Activated naive CD4-positive, alpha-beta T cell treated with anti-CD3 and anti-CD28 coated beads, Interleukin-2, amount 50 U/mL, for 72 hours (primary cell): ENCODE results near the gene ENAH. TPM values are rescaled to one million over a fixed set of nuclear protein-coding genes. Genes with fewer than 3 reads are reported as not detected.

Experiments
- ATAC-seq, 2 donors: fragments of 150-1000 bp; cut with Tn5 transposase; 2 replicates each; pipeline ENCODE4 v1.10.0; 2021; ENCODE audit warnings: mild to moderate bottlenecking in 2 of 2, moderate library complexity in 2 of 2
- DNase-seq, 2 donors: peaks; one replicate each; pipeline ENCODE4 v3.0.0; 2021 to 2022; ENCODE audit warnings: low spot score in 2 of 2
- H3K27ac Mint-ChIP-seq, 2 donors: one replicate each; pipeline ENCODE4 v1.8.0; 2022; ENCODE audit warnings: mild to moderate bottlenecking in 2 of 2, mixed read lengths in 2 of 2
- H3K36me3 Mint-ChIP-seq, 2 donors: one replicate each; pipeline ENCODE4 v1.8.0; 2022; ENCODE audit warnings: mixed read lengths in 2 of 2
- H3K9me3 Mint-ChIP-seq, 2 donors: one replicate each; pipeline ENCODE4 v1.8.0; 2022; ENCODE audit warnings: mixed read lengths in 2 of 2
- total RNA-seq, 2 donors: library from RNA; stranded (reverse); gene quantifications; one replicate each; pipeline ENCODE4 v1.2.3, GENCODE V29; 2022

ENAH gene
- total RNA-seq, 2 donors from 2014 or later = 0.09 to 0.89 TPM

GRCh38 chr1:225471109-225471452 is 181.8 kb downstream of the ENAH start:
- Mint-ChIP-seq H3K36me3 (no peaks in the 10 kb centered on the region), H3K27ac (no peak overlapping the region), H3K9me3 (no peaks in the 10 kb centered on the region)
- DNase-seq = no peak
- no peak for ATAC-seq

DNA sequence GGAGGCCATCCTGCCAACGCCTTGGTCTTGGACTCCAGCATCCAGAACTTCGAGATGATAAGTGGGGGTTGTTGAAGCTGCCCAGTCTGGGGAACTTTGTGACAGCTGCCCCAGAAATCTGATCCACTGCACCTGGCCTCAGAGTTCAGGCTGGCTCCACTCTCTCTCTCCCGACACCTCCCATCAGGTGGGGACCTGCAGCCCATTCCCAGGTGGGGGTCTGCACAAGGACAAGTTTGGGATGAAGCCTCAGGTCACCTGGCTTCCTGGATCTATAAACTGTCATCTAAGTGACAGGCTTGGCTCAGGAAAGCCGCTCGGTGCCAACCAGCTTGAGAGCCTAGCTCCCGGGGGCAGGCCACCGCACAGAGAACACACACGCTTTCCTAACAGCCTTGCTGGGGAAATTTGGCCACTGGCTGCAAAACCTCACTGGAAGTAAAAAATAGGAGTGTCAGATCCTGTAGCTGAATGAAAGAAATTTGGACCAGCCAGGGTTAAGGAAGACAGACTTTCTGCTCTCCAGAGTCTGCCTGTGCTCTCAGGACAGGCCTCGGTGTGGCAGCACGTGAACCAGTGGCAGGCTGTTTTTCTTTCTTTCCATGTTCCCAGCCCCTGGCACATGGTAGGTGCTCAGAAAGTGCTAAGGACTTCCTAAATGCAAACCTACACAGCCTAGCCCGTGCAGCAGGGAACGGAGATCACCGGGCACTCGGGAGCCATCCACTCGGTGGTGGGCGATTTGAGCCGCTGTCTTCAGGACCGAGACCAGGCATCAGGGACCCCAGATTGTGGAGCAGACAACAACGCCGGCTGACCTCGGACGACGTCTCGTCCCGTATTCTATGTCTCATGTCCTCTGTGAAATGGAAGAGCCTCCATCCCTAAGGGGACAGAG is 182.5 kb downstream of the ENAH start:
- H3K27ac Mint-ChIP-seq = no peak overlapping the region
- H3K9me3 Mint-ChIP-seq = no peaks in the 10 kb centered on the region
- ATAC-seq (no peak), DNase-seq (no peak)
- no peaks in the 10 kb centered on the region for H3K36me3 Mint-ChIP-seq

DNA sequence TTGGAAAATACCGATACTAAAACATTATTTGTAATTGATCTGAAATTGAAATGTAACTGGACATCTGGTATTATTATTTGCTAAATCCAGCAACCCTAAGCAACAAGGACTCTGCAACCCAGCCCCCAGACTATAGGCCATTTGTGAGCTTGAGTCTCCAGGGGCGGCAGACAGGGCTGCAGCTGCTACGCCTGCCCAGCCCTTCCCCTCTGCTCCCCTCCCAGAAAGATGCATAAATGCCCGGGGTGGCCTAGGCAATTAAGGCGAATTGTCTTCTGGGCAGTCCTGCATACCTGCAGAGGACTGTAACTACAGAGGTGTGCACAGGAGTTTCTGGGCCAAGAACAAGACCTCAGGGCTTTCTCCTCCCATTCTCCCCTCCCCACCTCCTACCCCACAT is 183.9 kb downstream of the ENAH start:
- Mint-ChIP-seq H3K27ac (peak overlapping the region in 1 of 2 donors; percentile 98), H3K9me3 (no peaks in the 10 kb centered on the region), H3K36me3 (no peaks in the 10 kb centered on the region)
- no peak for ATAC-seq
- DNase-seq = no peak

DNA sequence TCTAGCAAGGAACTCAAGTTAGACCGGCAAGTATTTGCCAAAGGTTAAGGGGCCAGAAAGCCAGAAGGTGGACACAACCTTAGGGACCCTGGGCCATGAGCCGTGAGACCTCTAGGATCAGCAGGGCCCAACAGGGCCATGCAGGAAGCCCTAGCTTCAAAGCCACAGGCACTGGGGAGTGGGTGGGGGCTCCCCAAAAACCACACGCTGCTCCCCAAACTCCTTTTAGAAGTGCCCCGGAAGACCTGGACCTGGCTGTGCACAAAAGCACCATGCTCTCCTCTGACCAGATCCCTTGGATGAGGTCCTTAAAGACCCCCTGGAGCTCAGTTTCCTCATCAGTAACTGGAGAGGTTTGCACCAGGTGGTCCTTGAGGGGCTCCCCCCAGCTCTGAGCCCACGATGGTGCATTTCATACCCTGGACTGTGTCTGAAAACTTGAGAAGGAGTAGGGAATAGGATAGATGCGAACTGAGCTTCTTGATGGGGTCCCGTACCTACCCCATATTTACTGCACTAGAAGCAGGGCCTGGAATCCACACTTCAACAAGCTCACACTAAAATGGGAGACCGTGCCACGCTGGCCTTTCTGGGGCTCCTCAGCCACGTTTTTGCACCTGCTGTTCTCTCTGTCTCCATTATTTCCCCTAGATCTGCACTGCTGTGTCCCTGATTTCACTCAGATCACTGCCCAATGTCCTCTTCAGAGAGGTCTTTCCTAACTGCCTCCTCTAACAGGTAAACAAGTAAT is 184.5 kb downstream of the ENAH start:
- ATAC-seq (peak in 1 of 2 donors; percentile 47), DNase-seq (no peak)
- peak overlapping the region in 1 of 2 donors; percentile 98 for H3K27ac Mint-ChIP-seq
- H3K36me3 Mint-ChIP-seq = no peaks in the 10 kb centered on the region
- H3K9me3 Mint-ChIP-seq = no peaks in the 10 kb centered on the region

- ATAC-seq = peak; percentile 90 to 94
- DNase-seq = peak; percentile 76 to 85
- Mint-ChIP-seq H3K27ac (peak overlapping the region; percentile 96 to 98), H3K36me3 (no peaks in the 10 kb centered on the region), H3K9me3 (no peaks in the 10 kb centered on the region)
Observed at GRCh38 chr1:225467193-225468020, 185.5 kb downstream of the ENAH start.

DNA sequence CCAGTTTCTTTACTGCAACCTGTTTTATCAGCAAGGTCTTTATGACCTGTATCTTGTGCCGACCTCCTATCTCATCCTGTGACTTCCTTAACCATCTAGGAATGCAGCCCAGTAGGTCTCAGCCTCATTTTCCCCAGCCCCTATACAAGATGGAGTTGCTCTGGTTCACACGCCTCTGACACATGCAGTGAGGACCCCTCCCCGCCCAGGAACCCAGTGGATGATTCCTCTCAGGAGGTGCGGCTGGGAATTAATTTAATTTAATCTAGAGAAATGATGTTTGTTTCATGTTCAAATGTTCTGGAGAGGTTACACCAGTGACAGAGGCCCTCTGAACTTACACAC is 186.1 kb downstream of the ENAH start:
- Mint-ChIP-seq H3K9me3 (no peaks in the 10 kb centered on the region), H3K36me3 (no peaks in the 10 kb centered on the region), H3K27ac (peak overlapping the region; percentile 96 to 98)
- DNase-seq (no peak), ATAC-seq (no peak)

- no peak for ATAC-seq
- Mint-ChIP-seq H3K27ac (peak overlapping the region; percentile 88 to 98), H3K36me3 (no peaks in the 10 kb centered on the region), H3K9me3 (no peaks in the 10 kb centered on the region)
- DNase-seq = no peak
Observed at GRCh38 chr1:225465793-225466517, 187.0 kb downstream of the ENAH start.

DNA sequence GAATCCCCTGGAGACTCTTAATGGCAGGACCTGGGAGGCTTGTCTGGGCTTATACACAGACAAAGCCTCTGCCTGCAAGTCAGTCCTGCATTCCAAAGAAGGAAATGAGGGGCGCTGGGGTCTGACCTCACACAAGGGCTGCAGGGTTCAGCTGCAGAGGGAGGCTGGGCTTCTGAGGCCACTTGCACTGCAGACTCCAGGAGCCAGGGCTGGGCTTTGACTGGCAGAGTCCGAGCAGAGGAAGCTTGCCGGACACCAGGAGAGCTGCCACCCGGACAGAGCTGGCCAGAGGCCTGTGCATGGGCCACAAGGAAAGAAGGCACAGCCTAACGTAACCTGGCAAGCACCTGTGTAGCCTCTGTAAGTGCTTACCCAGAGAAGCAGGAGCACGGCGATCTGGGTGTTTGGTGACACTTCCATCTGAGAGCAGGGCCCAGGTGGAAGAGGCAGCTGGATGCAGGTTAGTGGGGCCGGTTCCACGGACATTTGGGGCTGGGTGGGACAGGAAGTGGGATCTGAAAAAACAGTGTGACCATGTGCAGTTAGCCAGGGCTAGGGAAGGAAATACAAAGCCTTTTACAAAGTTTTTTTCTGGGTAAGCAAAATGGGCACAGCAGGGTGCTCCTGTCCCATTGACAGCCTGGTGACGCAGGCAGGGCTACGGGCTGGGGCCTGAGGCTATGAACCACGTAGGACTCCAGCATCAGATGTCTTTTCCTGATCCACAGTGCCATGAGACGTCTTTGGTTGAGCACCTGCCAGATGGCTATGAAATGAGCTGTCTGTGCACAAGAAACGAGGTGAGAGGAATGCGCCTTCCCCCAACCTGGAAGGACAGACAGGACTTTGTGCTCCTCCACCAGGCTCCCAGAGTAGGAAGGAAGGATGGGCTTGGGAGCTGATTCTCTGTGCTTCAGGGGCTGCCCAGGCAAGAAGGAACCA is 187.8 kb downstream of the ENAH start:
- H3K9me3 Mint-ChIP-seq = no peaks in the 10 kb centered on the region
- ATAC-seq (no peak), DNase-seq (no peak)
- no peaks in the 10 kb centered on the region for H3K36me3 Mint-ChIP-seq
- H3K27ac Mint-ChIP-seq = peak overlapping the region in 1 of 2 donors; percentile 98

DNA sequence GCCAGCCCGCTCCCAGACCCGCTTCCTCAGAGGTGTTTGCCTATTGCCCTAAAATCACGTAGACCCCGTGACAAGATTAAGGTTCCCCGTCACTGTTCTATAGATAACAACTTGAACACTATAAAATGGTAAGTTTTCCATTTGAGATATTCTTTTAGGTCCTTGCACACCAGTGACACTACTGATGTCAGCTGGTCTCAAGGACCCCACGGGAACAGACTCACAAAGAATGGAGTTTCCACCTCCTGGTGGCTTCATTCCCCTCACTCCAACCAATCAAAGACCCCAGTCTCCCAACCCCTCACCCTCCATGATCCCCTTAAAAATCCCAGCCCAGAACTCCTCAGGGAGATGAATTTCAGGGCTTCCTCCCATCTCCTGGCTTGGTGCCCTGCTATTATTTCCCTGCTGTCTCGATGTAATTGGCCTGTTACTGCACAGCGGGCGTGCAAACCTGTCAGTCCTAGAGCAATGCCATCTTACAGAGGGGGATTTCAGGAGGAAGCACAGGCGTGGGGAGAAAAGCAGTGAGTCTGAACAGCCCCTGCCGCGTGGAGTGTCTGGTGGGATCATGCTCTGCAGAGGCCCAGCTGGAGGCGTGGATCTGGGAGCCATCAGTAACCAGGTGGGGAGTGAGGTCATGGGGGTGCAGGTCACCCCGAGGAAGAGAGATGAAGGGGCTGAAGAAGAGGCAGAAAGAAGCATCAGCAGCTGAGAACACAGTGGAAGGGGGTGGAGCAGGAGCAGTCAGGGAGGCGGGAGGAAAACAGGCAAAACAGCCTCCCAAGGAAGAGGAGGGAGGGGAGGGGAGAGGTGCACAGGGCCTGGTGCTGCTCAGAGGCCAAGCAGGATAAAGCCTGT is 190.0 kb downstream of the ENAH start:
- H3K36me3 Mint-ChIP-seq = no peaks in the 10 kb centered on the region
- H3K27ac Mint-ChIP-seq = peak overlapping the region in 1 of 2 donors; percentile 39
- ATAC-seq (no peak), DNase-seq (no peak)
- H3K9me3 Mint-ChIP-seq = no peaks in the 10 kb centered on the region

- H3K36me3 Mint-ChIP-seq = no peaks in the 10 kb centered on the region
- no peak for ATAC-seq
- no peaks in the 10 kb centered on the region for H3K9me3 Mint-ChIP-seq
- DNase-seq = no peak
- H3K27ac Mint-ChIP-seq = no peak overlapping the region
Observed at GRCh38 chr1:225462429-225462713, 190.6 kb downstream of the ENAH start.

DNA sequence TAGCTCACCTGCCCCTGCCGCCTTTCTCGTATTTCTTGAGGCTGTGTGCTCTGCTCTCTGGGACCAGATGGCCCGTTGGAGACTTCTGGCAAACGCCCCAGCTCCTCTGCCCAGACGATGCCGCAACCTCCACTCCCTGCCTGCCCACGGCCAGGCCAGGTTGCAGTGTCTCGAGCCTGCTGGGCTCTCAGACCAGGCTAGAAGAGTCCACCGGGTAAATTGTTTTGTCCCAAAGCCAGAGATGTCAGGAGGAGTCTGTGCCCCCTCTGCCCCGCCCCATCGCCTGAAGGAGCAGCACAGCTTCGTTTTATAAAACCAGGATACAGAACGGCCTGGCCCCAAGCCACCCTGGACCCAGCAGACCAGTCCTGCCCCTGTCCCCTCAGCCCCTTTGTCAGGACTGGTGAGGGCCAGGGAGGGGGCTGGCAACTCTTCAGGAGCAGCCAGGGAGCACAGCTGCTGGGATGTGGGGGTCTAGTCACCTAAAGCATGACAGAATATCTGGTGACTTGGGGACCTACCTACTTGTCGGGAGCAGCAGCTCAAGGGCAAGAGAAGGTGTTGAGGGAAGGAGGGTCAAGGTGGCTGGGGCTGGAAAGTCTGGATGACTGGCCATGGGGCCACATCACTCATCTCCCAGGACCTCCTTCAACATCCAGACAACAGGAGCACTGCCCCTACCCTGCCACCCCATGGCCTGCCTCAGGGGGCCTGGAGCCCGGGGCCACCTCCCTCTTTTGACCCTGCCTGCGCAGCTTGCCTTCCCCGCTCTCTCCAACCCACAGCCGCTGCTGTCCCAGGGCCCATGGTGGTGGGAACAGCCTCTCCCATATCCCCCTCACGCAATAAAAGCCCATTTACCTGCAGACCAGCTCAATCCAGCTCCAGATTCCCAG is 191.1 kb downstream of the ENAH start:
- H3K9me3 Mint-ChIP-seq = no peaks in the 10 kb centered on the region
- no peak overlapping the region for H3K27ac Mint-ChIP-seq
- DNase-seq = no peak
- no peaks in the 10 kb centered on the region for H3K36me3 Mint-ChIP-seq
- no peak for ATAC-seq

DNA sequence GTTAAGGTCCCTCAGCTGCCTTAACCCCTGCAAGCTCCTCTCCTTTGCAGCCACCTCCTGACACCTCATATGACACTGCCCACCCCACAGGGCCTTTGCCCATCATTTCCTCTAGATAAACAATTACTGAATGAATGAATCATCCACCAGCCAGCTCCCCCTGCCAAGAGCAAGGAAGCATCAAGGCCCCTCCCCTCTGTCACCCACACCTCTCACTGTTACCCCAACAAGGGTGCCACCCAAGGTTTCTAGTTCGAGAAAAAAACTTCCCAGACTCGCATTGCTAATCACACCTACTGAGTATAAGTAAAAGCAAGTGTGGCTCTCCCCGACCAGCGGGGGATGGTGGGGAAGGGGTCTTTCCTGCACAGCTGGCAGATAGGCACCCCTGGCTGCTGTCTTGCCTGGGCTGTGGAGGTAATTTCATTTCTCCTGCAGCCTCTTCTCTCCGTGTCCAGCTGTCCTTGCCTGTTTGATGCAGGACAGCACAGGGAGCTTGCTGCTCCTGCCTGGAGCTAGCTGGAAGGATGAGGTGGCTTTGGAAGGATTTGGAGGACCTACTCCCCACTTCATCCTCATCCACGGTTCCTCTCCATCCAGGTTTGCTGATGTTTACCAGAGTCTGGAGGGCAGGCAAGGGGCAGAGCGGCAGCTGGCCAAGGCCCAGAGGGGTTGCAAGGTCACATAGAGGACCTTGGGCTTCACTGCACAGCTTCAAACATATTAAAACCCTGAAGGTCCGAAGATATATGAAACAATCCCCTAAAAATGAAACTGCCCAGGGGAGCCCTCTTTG is 192.0 kb downstream of the ENAH start:
- DNase-seq (no peak), ATAC-seq (peak; percentile 88 to 90)
- no peaks in the 10 kb centered on the region for H3K9me3 Mint-ChIP-seq
- no peaks in the 10 kb centered on the region for H3K36me3 Mint-ChIP-seq
- H3K27ac Mint-ChIP-seq = peak overlapping the region in 1 of 2 donors; percentile 16

- Mint-ChIP-seq H3K36me3 (no peaks in the 10 kb centered on the region), H3K9me3 (no peaks in the 10 kb centered on the region), H3K27ac (peak overlapping the region; percentile 62 to 71)
- ATAC-seq = peak; percentile 8 to 22
- DNase-seq = no peak
Observed at GRCh38 chr1:225460021-225460736, 192.7 kb downstream of the ENAH start.
